Measurements from ENCODE around the gene RUNX3.

DNA sequence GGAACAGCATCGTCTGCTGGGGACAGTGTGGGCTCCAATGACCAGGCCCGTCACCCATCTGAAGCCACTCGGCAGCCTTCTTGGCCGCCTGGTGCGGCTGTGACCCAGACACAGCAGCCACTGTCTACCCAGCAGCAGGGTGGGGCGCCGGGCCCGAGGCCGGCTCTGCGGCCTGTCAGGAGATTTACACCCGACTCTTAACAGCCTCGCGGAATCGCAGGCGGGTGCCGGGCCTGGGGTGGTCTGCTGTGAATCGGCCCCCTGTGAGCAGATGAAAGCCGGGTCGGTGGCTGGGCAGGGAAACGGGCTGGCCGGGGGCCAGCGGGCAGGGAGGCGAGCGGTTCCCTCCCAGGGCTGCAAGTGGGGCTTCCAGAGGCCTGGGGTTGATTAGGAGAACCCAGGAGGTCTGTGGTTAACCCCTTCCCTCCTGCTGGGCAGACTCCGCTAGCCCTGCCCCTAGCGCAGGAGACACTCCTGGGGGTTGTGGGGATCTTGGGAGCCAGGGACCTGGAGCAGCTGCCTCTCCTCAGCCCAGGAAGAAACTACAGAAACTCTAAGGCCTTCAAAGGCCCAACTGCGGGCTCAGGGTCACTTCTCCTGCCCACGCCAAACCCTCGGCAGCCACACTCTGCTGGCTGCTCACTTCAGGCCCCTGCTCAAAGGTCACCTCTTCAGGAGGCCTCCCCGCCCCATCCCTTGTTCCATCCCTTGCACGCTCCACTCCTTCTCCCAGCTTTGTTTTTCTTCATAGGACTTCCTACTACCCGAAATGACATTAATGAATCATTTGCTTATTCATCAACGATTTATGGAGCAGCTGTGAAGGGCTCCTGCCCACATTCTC lies 15.6 kb downstream of the RUNX3 start:
- TF ChIP-seq FOXP2 (optimal IDR thresholded peaks at IDR 0.05; ENCODE audit: control extremely low read depth, extremely low read length, insufficient read depth) (no peak), EZH2 (IDR thresholded peaks at IDR 0.05) (no peak)
